ENCODE measurements around the gene ADM5. TPM values are rescaled to one million over a fixed set of nuclear protein-coding genes. Genes with fewer than 3 reads are reported as not detected.

The ADM5 gene
- total RNA-seq, 8 experiments from 2014 or later = 0.66 to 5.2 (median 2.1) TPM

DNA sequence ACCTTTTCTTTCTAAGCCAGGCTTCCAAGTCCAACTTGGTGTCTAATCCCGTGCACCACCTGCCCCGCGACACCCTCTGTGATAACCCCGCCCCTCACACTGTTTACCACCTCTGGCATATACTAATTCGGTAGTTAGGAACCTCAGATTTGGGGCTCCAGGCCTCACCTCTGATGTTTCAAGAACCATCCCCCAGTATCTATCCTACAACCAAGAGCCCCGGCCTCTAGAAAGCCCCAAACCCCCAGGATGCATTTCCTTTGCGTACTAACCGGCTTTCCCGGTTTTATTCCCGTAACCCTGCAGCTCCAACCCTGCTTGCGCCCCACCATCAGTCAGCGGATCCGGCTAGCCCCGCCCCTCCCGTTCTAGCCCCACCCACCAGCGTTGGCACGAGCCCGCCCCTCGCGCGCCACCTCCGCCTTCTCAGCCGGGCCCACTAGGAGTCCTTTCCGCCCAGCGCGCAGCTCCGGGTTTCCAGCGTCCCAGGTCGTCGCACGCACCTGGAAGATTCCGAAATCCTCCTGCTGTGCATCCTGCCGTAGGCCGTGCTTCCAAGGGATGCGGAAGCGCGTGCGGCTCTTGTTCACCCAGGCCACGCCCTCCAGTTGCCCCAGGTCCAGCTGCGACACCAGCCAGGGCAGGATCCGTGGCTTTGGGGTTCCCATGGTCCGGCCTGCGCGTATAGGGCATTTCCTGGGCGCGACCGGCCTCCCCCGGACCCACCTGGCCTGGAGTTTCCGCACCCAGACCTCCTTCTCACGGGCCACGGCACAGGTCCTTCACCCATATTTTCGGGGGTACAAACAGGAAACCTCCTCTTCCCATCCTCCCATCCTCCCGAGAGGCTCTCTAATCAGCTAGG lies 25.0 kb upstream of the ADM5 start:
- WGBS, 10 experiments = 0 to 2% (median 0%) methylated on average over 1 to 9 of the region's 53 CpGs; no CpG with 5 or more reads in 4 of the 10 experiments
- ATAC-seq (replicated peaks in 6 of 8) = peak; percentile 48 to 75 (median 72)
- Histone ChIP-seq H3K4me1 (replicated peaks in 1 of 2) (peaks cover 7 to 15% of the 10 kb centered on the region in 2 donors), H3K4me3 (peak overlapping the region; percentile 54 to 86 (median 64)), H3K27ac (peak overlapping the region; percentile 56 to 79)
- in situ Hi-C loops (cut with MboI; ENCODE audit: low pct_unique_long_range_greater_than_20kb in 2 of 9, low sequenced_read_pairs in 9 of 9, unreplicated experiment in 9 of 9) = no loop called here

DNA sequence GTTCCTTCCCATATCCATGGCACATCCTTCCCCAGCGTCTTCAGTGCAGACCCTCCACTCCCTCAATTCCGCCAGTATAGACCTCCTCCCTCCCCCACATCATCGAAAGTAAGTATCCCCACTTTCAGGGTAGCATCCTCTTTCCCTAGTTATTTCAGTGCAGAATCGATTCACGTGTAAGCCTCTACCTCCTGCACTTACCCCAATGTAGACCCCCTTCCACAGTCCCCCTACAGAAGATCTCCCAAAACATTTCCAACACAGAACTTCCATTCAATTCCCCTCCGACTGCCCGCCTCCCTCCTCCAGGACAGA lies 24.4 kb upstream of the ADM5 start:
- in situ Hi-C loops (cut with MboI; ENCODE audit: low pct_unique_long_range_greater_than_20kb in 2 of 9, low sequenced_read_pairs in 9 of 9, unreplicated experiment in 9 of 9) = no loop called here
- ATAC-seq (replicated peaks in 6 of 8) = peak in 2 of 8 experiments; percentile 9 to 10
- Histone ChIP-seq H3K4me3 (peak overlapping the region; percentile 54 to 86 (median 64)), H3K4me1 (replicated peaks in 1 of 2) (peaks cover 7 to 15% of the 10 kb centered on the region in 2 donors), H3K27ac (peak overlapping the region; percentile 56 to 79)
- 0% methylated on average over 1 to 4 of the region's 7 CpGs; no CpG with 5 or more reads in 3 of the 10 experiments for WGBS, 10 experiments

DNA sequence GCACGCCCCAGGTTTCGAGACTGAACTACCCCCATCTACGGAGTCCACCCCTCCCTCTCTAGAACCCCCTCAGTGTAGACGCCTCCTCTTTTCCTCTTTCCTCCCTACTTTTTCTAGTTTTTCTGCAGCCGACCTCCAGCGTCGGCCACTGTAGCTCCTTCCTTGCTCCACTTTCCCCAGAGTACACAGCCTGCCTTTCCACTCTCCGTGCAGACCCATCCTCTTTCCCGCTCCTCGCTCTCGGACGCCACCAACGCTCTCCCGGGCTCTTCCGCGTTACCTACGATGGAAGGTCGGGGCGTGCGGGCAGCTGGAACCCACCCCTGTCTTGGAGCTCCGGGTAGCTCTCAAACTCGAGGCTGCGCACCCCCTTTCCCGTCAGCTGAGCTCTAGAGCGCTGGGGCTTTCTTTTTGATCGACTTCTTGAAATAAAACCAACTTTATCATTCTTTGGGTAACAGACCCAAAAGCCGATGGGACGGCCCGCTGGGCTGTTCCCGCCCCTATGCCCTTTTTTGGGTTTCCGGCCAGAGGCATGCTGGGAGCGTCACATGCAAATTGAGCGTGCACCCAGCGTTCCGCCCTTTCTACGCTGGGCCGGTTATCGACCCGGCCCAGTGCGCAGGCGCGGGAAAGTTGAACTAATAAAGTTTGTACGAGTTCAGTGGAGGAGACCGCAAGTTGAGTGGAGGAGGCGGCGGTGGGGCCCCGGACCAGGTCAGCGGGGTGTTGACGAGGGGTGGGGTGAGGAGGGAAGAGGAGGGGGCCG lies 23.9 kb upstream of the ADM5 start, which contains the start of the genes BCL2L12 and IRF3:
TSS of gene BCL2L12 (plus strand) at position 583 of the 769 bp plus-strand sequence. CDS start 760 bp downstream, outside the sequence.
TSS of gene IRF3 (minus strand) at position 507 of the 769 bp plus-strand sequence. CDS start 1,019 bp downstream, outside the sequence.
- H3K27ac ChIP-seq = peak within 1 kb of the TSS; percentile 56 to 79
- H3K4me1 ChIP-seq (replicated peaks in 1 of 2) = peaks cover 7 to 15% of the 10 kb centered on the region in 2 donors
- in situ Hi-C loops (cut with MboI; ENCODE audit: low pct_unique_long_range_greater_than_20kb in 2 of 9, low sequenced_read_pairs in 9 of 9, unreplicated experiment in 9 of 9) = no loop called here
- WGBS, 10 experiments = 0 to 1% (median 0%) methylated on average over 2 to 25 of the region's 50 CpGs; no CpG with 5 or more reads in 3 of the 10 experiments
- peak; percentile 77 to 86 (median 82) for ATAC-seq (replicated peaks in 6 of 8)
- peak within 1 kb of the TSS; percentile 54 to 86 (median 64) for H3K4me3 ChIP-seq

DNA sequence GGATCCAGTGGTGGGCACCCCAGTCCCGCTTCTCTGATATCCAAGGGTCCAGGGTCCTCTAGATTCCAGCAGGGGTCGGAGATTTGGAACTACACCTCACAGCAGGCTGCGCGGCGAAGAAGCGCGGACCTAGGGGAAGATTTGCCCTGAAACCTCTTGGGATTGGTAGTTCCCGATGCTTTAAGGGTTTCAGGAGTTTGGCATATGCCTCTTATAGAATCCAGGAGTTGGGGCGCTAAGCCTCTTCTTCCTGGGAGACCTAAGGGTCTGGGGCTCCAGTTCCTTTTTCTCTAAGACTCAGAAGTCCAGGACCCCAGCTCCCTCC lies 23.3 kb upstream of the ADM5 start:
- no CpG with 5 or more reads among the region's 9 CpGs for WGBS, 10 experiments
- peaks cover 7 to 15% of the 10 kb centered on the region in 2 donors for H3K4me1 ChIP-seq (replicated peaks in 1 of 2)
- H3K4me3 ChIP-seq = peak overlapping the region; percentile 54 to 86 (median 64)
- in situ Hi-C loops (cut with MboI; ENCODE audit: low pct_unique_long_range_greater_than_20kb in 2 of 9, low sequenced_read_pairs in 9 of 9, unreplicated experiment in 9 of 9) = no loop called here
- peak overlapping the region in 1 of 2 donors; percentile 4 for H3K27ac ChIP-seq
- ATAC-seq (replicated peaks in 6 of 8) = peak in 6 of 8 experiments; percentile 5 to 41 (median 12)

DNA sequence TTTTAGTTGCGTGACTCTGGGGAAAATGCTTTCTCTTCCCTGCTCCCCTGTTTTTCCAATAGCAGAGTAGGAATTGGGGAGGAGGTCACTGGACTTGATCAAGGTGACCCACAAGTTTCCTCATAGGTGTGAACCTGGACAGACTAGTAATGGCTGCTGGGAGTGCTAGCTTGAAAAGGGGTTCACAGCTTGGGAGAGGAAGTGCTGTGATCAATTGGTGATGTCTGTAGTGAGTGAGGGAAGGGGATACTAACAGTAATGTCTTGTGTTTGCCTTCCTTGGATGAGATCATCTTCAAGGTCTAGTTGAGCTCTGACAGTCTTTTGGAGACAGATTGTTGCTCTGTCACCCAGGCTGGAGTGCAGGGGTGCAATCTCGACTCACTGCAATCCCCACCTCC lies 21.9 kb upstream of the ADM5 start:
- no peak overlapping the region for H3K4me3 ChIP-seq
- no peak for ATAC-seq (replicated peaks in 6 of 8)
- in situ Hi-C loops (cut with MboI; ENCODE audit: low pct_unique_long_range_greater_than_20kb in 2 of 9, low sequenced_read_pairs in 9 of 9, unreplicated experiment in 9 of 9) = no loop called here
- 80 to 100% (median 91%) methylated on average over 1 to 2 of the region's 2 CpGs; no CpG with 5 or more reads in 4 of the 10 experiments for WGBS, 10 experiments
- H3K4me1 ChIP-seq (replicated peaks in 1 of 2) = peaks cover 12 to 22% of the 10 kb centered on the region in 2 donors
- no peak overlapping the region for H3K27ac ChIP-seq

DNA sequence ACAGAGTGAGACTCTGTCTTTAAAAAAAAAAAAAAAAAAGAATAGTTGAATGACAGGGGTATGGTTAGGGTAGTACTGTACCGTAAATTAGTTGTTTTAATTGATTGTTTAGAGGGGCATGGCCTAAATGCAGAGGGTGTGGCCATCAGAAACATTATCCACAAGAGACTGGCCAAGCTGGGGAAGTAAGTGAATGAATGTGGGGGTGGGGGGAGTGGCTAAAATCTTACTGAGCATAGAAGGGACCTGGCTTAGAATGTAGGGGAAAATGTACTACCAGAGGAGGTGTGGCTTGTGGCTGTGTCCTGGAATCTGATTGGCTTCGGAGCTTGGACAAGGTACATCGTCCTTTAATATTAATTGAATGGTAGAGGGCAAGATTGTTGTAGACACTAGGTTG lies 19.9 kb upstream of the ADM5 start:
- Histone ChIP-seq H3K4me1 (replicated peaks in 1 of 2) (peaks cover 7 to 19% of the 10 kb centered on the region in 2 donors), H3K4me3 (no peak overlapping the region), H3K27ac (no peak overlapping the region)
- no peak for ATAC-seq (replicated peaks in 6 of 8)
- in situ Hi-C loops (cut with MboI; ENCODE audit: low pct_unique_long_range_greater_than_20kb in 2 of 9, low sequenced_read_pairs in 9 of 9, unreplicated experiment in 9 of 9) = no loop called here
- 0 to 100% (median 90%) methylated on average over 1 to 3 of the region's 3 CpGs; no CpG with 5 or more reads in 1 of the 10 experiments for WGBS, 10 experiments

DNA sequence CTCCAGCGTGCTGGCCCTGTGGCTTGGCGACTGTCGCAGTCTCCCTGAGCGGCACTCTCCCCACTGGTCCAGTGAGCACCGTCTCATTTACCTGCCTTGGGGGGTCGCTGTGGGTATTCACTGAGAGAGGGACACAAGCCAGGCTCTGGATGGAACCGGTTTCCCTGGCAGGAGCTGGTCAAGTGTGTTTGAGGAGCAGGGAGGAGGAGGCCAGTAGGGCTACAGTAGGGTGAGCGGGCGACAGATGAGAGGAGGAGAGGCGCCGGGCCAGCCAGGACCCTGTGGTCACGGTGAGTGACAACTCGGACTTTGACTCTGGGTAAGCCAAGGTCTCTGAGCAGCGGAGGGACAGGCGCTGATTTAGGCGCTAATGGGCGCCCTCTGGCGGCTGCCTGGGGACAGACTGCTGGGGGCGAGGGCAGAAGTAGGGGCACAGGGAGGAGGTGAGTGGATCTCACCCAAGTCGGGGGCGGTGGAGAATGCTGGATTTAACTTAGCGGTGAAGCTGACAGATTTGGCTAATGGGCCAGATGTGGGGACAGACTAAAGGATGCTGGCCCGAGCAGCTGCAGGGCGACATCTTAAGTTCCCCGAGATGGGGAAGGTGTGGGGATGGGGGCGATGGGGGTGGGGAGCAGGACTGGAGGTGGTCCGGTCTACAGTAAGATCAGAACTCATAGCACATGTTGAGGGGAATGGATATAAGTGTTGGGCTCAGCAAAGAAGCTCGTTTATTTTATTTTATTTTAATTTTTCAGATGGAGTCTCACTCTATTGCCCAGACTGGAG lies 17.1 kb upstream of the ADM5 start:
- Histone ChIP-seq H3K4me1 (replicated peaks in 1 of 2) (peaks cover 7 to 12% of the 10 kb centered on the region in 2 donors), H3K27ac (peak overlapping the region; percentile 63 to 69), H3K4me3 (peak overlapping the region; percentile 20 to 34 (median 25))
- 0 to 100% (median 17%) methylated on average over 1 to 12 of the region's 28 CpGs; no CpG with 5 or more reads in 3 of the 10 experiments for WGBS, 10 experiments
- in situ Hi-C loops (cut with MboI; ENCODE audit: low pct_unique_long_range_greater_than_20kb in 2 of 9, low sequenced_read_pairs in 9 of 9, unreplicated experiment in 9 of 9) = no loop called here
- ATAC-seq (replicated peaks in 6 of 8) = peak; percentile 1 to 35 (median 12)

DNA sequence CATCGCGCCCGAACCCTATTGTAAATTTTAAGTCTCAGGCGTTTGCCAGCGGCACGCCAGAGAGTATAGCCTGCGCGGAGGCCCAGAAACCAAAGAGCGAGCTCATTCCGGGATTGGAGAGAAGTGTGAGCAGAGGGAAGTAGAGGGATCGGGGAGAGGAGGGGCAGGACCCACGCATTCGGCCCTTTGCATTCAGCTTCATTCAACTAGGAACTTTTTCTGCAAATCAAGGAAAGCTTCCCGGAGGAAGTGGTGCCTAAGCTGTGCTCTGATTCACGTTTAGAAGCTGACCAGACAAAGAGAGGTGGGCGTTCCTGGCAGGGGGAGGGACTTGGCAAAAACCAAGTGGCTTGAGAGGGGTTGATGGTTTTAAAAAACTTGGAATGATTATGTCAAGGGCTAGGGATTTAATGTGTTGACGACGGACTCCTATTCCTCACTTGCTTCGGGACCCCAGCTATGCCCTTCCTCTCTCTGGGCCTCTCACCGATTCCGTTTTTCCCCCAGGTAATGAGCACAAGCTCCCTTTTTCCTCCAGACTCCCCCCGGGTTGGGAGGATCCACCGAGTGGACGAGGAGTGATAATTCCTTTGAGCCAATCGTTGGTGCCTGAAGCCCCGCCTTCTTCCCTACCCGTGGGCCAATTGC lies 13.1 kb upstream of the ADM5 start:
- WGBS, 10 experiments = 0 to 13% (median 1%) methylated on average over 2 to 16 of the region's 27 CpGs; no CpG with 5 or more reads in 2 of the 10 experiments
- Histone ChIP-seq H3K4me1 (replicated peaks in 1 of 2) (peaks cover 33 to 38% of the 10 kb centered on the region in 2 donors), H3K4me3 (peak overlapping the region; percentile 50 to 89 (median 83)), H3K27ac (peak overlapping the region; percentile 99)
- in situ Hi-C loops (cut with MboI; ENCODE audit: low pct_unique_long_range_greater_than_20kb in 2 of 9, low sequenced_read_pairs in 9 of 9, unreplicated experiment in 9 of 9) = no loop called here
- peak in 7 of 8 experiments; percentile 8 to 25 (median 16) for ATAC-seq (replicated peaks in 6 of 8)

DNA sequence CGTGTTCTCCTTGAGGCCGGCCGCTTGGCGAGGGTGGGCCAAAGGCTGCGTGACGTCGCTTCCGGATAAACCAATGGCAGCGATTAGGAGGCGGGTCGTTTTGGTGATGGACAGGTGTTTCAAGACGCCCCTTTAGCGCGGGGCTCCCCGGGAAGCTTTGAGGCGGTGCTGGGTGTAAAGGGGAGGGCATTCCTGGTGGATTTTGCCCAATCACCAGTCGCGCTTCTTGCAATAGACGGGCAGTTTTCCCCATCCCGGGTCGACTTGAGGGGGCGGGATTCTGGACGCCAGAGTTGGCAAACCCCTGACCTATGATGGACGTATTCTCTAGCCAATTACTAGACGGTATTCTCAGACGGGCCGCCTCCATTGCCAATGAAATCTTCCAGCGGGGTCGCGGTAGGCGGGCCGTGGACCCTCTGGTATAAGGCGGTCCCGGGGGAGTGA lies 12.6 kb upstream of the ADM5 start:
- Histone ChIP-seq H3K4me3 (peak overlapping the region; percentile 68 to 94 (median 88)), H3K27ac (peak overlapping the region; percentile 98 to 99), H3K4me1 (replicated peaks in 1 of 2) (peaks cover 31 to 36% of the 10 kb centered on the region in 2 donors)
- 0 to 6% (median 1%) methylated on average over 3 to 9 of the region's 34 CpGs; no CpG with 5 or more reads in 6 of the 10 experiments for WGBS, 10 experiments
- in situ Hi-C loops (cut with MboI; ENCODE audit: low pct_unique_long_range_greater_than_20kb in 2 of 9, low sequenced_read_pairs in 9 of 9, unreplicated experiment in 9 of 9) = no loop called here
- ATAC-seq (replicated peaks in 6 of 8) = peak; percentile 74 to 80 (median 79)

DNA sequence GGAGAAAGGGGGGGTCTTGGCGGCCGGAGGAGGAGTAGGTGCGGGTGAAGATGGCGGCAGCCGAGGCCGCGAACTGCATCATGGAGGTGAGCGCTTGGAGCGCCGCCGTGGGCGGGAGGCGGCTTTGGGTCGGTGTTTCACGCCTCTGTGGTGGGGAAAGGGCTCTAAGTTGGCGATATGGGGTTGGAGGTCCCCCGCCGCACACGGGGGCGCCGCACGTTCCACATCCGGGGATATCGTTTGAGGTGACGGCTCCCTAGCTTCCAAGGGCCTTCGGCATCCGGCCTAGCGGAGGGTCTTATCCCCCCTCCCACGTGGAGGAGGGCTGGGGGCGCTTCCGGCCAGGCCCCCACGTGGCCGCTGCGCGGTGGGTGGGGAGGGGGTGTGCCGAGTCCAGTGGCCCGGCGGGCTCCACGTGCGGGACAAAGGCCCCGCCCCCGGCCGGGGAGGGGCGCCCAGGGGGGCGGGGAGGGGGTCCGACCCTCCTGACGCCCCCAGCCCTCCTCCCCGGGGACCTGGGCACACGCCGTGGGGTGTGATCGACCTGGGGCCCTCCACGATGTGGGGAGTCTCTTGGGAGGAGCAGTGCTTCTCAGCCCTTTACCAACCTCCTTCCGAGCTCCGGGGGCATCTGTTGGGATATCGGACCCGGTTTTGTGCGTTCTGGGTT lies 12.0 kb upstream of the ADM5 start, which contains the start of gene PRMT1:
TSS of gene PRMT1 (plus strand) at position 41 of the 670 bp plus-strand sequence. CDS start at position 51, 10 bp downstream.
- Histone ChIP-seq H3K27ac (peak within 1 kb of the TSS; percentile 99), H3K4me1 (replicated peaks in 1 of 2) (peaks cover 28 to 32% of the 10 kb centered on the region in 2 donors), H3K4me3 (peak within 1 kb of the TSS; percentile 68 to 94 (median 88))
- 0% methylated on average over 1 of the region's 57 CpGs; no CpG with 5 or more reads in 9 of the 10 experiments for WGBS, 10 experiments
- peak; percentile 5 to 28 (median 14) for ATAC-seq (replicated peaks in 6 of 8)
- in situ Hi-C loops (cut with MboI; ENCODE audit: low pct_unique_long_range_greater_than_20kb in 2 of 9, low sequenced_read_pairs in 9 of 9, unreplicated experiment in 9 of 9) = no loop called here

DNA sequence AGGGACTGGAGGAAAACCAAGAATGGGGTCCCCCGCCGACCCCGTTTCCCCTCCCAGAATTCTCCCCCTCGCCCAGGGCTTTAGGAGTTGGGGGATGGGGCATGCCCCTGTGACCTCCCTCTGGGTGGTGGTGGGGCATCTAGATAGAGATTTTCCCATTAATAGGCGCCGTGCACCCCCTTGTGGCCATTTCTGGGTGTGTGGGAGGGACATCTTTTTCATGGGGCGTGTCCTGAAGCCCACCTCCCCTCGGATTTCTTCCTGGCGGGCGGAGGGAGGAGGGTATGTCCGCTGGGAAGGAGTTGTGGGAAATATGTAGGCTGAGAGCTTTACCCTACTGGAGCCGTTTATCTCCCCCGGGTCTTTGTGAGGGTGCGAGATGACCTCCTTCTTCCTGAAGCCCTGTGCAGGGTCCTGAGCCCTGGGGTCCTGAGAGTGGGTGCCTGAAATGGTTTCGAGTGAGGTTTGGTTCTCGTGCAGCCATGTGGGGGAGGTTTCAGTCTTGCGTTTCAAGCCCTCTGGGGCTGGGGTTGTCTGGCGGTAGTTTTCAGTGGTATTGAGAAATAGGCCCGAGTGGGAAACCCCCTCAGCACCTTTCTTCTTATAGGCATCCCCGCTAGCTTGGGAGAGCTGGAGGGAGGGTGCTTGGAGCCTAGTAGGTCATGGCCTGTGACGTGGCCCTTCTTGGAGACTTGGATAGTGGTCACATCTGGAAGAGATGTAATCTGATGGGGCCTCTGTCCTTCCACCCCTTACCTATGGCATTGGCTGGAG lies 11.3 kb upstream of the ADM5 start:
- H3K4me1 ChIP-seq (replicated peaks in 1 of 2) = peaks cover 25 to 26% of the 10 kb centered on the region in 2 donors
- peak overlapping the region; percentile 68 to 94 (median 88) for H3K4me3 ChIP-seq
- peak overlapping the region; percentile 98 to 99 for H3K27ac ChIP-seq
- 0% methylated on average over 1 to 3 of the region's 21 CpGs; no CpG with 5 or more reads in 7 of the 10 experiments for WGBS, 10 experiments
- in situ Hi-C loops (cut with MboI; ENCODE audit: low pct_unique_long_range_greater_than_20kb in 2 of 9, low sequenced_read_pairs in 9 of 9, unreplicated experiment in 9 of 9) = no loop called here
- no peak for ATAC-seq (replicated peaks in 6 of 8)

Data from motor neuron (in vitro differentiated cells).